ENCODE data around the gene NOS3. TPM values are rescaled to one million over a fixed set of nuclear protein-coding genes. Genes with fewer than 3 reads are reported as not detected.

NOS3 gene
- polyA plus RNA-seq, 1 experiment: 1.3 TPM

- POLR2A ChIA-PET: no interaction called here
- Histone ChIP-seq H3K27me3 (ENCODE audit: control insufficient read depth, insufficient read depth, low read length) (peaks cover 2% of the 10 kb centered on the region; the same call in 1 of the 2 replicates), H3K4me3 (ENCODE audit: low read depth, low read length) (no peak overlapping the region), H3K36me3 (ENCODE audit: control insufficient read depth, insufficient read depth, low read length) (no peaks in the 10 kb centered on the region)
- DNase-seq (ENCODE audit: low read depth): no peak
- CTCF ChIA-PET: interaction anchor here (1.4 to 7.0 kb wide), 4 partner anchors 12 to 21 kb away, joined by 4 to 58 read pairs (median 6); no protein-coding TSS in a partner anchor
- no peak for TF ChIP-seq CTCF (IDR thresholded peaks at IDR 0.05; ENCODE audit: insufficient read depth, low read depth, low read length)
Measured at GRCh38 chr7:151006590-151007300, 15.9 kb downstream of the NOS3 start.

GRCh38 chr7:151007469-151007898 is 16.7 kb downstream of the NOS3 start:
- peaks cover 2% of the 10 kb centered on the region for H3K27me3 ChIP-seq (ENCODE audit: control insufficient read depth, insufficient read depth, low read length)
- CTCF ChIA-PET: interaction anchor here (1.0 to 7.0 kb wide), 6 partner anchors 12 to 102 kb away, joined by 3 to 91 read pairs (median 7); no protein-coding TSS in a partner anchor
- no peak overlapping the region for H3K4me3 ChIP-seq (ENCODE audit: low read depth, low read length)

GRCh38 chr7:151008143-151008510 is 17.3 kb downstream of the NOS3 start:
- ChIA-PET POLR2A (no interaction called here), CTCF (interaction anchor here (1.0 to 7.0 kb wide), 7 partner anchors 12 to 102 kb away, joined by 3 to 91 read pairs (median 7); partner anchors contain the start of gene ATG9B)
- TF ChIP-seq CTCF (IDR thresholded peaks at IDR 0.05; ENCODE audit: insufficient read depth, low read depth, low read length): no peak
- no peaks in the 10 kb centered on the region for H3K36me3 ChIP-seq (ENCODE audit: control insufficient read depth, insufficient read depth, low read length)
- no peak for DNase-seq (ENCODE audit: low read depth)
- no peak overlapping the region for H3K4me3 ChIP-seq (ENCODE audit: low read depth, low read length)
- peaks cover 2% of the 10 kb centered on the region for H3K27me3 ChIP-seq (ENCODE audit: control insufficient read depth, insufficient read depth, low read length)

More at GRCh38 chr7:151007469-151007898, 16.7 kb downstream of the NOS3 start:
- H3K36me3 ChIP-seq (ENCODE audit: control insufficient read depth, insufficient read depth, low read length): no peaks in the 10 kb centered on the region
- no peak for DNase-seq (ENCODE audit: low read depth)
- TF ChIP-seq CTCF (IDR thresholded peaks at IDR 0.05; ENCODE audit: insufficient read depth, low read depth, low read length): no peak
- POLR2A ChIA-PET: no interaction called here

GRCh38 chr7:151008511-151009323 is 17.9 kb downstream of the NOS3 start:
- CTCF ChIA-PET: interaction anchor here (1.0 to 7.0 kb wide), 10 partner anchors 11 to 116 kb away, joined by 3 to 91 read pairs (median 6); partner anchors contain the start of genes ATG9B and NOS3
- H3K4me3 ChIP-seq (ENCODE audit: low read depth, low read length): no peak overlapping the region
- no peak for DNase-seq (ENCODE audit: low read depth)
- peak; percentile 71 for TF ChIP-seq CTCF (IDR thresholded peaks at IDR 0.05; ENCODE audit: insufficient read depth, low read depth, low read length)
- POLR2A ChIA-PET: no interaction called here
- peaks cover 2% of the 10 kb centered on the region for H3K27me3 ChIP-seq (ENCODE audit: control insufficient read depth, insufficient read depth, low read length)
- no peaks in the 10 kb centered on the region for H3K36me3 ChIP-seq (ENCODE audit: control insufficient read depth, insufficient read depth, low read length)
